HG02884 (cell line): ENCODE measurements around the gene GTF2H4.
"Not testable (repeated sequence)": the region's sequence is repeated elsewhere in the genome, so short reads cannot be mapped to it uniquely, and the experiment has no call there.

Experiments
- ATAC-seq: cut with Tn5 transposase; IDR thresholded peaks from one replicate; pipeline ENCODE4 v1.9.1; 2021; ENCODE audit warnings: mild to moderate bottlenecking, moderate library complexity; ENCODE audit not compliant: unreplicated experiment

GTF2H4 gene

GRCh38 chr6:30907758-30908591, at the start of gene GTF2H4:
GTF2H4 (plus strand) TSS chr6:30908207.
- peak; percentile 83 for ATAC-seq

- not testable (repeated sequence) for ATAC-seq
These were observed 48.3 kb upstream of the GTF2H4 start for GRCh38 chr6:30859726-30860125.

DNA sequence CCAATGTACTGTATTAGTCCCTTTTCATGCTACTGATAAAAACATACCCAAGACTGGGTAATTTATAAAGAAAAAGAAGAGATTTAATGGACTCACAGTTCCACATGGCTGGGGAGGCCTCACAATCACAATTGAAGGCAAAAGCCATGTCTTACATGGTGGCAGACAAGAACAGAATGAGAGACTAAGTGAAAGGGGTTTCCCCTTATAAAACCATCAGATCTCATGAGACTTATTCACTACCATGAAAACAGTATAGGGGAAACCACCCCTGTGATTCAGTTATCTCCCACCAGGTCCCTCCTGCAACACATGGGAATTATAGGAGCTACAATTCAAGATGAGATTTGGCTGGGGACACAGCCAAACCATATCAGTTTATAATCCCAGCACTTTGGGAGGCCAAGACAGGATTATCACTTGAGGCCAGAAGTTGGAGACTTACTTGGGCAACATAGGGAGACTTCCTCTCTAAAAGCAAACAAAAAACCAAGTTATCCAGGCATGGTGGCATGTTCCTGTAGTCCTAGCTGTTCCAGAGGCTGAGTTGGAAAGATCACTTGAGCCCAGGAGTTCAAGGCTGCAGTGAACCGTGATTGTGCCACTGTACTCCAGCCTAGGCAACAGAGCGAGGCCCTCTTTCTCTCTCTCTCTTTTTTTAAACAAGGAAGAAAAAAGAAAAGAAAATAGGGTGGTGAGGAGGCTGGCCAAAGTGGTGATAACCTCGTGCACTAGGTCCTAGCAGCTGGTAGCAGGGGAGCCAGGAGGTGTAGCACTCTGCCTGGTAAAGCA, 46.6 kb upstream of the GTF2H4 start:
- ATAC-seq = no peak

GRCh38 chr6:30862156-30862875, 45.7 kb upstream of the GTF2H4 start:
- ATAC-seq = no peak

DNA sequence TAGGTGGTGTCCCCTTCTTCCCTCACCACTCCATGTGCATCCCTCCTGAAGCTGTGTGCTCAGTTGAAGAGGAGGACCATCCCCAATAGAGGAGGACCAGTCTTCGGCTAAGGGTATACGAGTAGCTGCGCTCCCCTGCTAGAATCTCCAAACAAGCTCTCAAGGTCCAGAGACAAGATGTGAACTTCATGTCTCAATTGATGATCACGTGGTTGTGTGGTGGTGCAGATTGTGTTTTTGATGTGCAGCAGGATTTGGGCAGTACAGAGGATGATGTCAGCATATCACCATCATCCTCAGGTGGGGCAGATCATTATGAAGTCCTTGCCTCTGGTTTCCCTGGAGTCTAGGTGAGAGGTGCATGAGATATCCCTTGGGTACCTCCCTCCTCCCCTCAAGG, 43.7 kb upstream of the GTF2H4 start:
- no peak for ATAC-seq

DNA sequence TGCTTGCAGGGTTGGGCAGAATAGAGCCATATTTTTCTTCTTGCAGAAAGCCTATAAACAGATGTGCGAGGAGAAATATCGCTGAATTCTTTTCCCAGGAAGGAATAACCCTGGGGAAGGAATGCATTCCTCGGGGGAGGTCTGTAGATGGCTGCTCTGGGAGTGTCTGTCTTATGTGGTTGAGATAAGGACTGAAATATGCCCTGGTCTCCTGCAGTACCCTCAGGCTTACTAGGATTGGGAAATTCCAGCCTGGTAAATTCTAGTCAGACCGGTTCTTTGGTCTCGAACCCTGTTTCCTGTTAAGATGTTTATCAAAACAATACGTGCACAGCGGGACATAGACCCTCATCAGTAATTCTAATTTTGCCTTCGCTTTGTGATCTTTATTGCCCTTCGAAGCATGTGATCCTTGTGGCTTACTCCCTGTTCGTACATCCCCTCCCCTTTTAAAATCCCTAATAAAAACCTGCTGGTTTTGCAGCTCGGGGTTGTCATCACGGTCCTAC, 38.7 kb upstream of the GTF2H4 start:
- not testable (repeated sequence) for ATAC-seq

DNA sequence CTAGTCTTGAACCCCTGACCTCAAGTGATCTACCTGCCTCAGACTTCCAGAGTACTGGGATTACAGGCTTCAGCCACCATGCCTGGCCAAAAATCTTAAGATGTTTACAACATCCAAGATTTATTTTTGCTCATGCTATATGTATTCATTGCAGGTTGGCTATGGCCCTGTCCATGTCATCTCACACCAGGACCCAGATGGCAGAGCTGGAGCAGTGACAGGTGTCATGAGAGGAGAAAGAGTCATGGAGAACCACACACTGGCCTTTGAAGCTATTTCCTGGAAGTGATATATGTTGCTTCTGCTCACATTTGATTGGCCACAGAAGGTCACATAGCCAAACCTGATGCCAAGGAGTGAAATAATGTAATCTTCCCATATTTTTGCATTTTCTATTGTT, 37.5 kb upstream of the GTF2H4 start:
- no peak for ATAC-seq

DNA sequence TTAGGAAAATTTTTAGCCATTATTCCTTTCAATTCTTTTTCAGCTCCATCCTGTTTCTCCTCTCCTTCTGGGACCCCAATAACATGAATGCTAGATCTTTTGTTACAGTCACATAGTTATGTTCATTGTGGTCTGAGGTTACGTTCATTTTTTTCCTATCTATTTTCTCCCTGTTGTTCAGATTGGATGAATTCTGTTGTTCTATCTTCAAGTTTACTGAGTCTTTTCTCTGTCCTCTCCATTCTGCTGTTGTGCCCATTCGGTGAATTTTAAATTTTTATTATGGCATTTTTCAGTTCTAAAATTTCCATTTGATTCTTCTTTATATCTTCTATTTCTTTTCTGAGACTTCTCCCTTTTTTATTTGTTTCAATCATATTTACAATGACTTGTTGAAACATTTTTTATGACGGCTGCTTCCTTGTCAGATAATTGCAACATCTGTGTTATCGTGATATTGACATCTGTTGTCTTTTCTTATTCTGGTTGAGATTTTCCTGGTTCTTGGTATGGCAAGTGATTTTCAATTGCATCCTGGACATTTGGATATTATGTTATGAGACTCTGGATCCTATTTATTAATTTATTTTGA, 36.3 kb upstream of the GTF2H4 start:
- no peak for ATAC-seq

DNA sequence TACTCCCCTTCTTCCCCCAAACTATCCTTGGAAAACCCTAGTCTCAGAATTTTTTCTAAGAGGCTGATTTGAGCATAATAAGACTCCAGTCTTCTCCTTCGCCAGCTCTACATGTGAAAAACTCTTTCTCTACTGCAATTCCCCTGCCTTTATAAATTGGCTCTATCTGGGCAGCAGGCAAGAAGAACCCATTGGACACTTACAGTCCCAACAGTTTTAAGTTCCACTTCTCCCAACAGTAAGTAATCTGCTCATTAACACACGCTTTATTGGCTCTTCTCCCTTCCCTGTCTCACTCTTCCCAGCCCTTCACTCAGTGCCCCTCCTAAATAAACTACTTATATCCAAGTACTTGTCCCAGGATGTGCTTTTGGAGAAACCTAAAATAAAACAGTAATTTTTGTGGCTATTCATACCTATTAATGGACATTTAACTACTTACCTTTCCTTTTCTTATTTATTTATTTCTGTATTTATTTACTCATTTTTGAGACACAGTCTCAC, 34.8 kb upstream of the GTF2H4 start:
- ATAC-seq = no peak

- not testable (repeated sequence) for ATAC-seq
These were observed 34.2 kb upstream of the GTF2H4 start for GRCh38 chr6:30873795-30874194.

- no peak for ATAC-seq
These were observed 32.6 kb upstream of the GTF2H4 start for GRCh38 chr6:30875244-30876038.

DNA sequence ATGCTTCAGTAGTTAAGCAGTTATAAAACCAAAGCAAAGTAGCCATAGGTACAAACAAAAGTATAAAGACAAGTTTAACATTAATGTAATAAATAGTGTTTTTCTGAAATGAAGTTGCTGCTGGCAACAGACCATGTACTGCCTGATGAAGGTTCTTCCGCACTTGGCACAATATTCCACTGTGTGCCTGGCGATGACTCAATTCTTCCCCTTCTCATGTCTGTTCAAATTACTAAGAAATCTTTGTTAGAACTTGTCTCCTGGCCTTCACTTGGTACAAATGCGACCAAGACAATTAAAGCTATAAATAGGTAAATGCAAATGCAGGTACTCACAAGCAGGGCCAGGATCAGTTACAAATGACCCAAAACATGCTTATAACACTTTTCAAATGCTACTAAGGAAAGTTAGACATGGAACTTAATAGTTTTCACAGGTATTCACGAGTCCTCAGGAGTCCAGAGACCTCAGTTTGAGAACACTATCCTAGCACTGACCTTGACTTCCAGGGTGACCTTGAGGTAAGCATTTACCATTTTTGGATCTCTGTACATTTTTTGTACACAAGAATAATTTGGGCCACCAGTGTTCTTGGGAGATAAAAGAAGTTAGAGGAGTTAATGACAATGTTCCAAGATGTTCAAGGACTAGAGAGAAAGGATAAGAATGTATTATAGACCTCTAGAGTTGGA, 31.8 kb upstream of the GTF2H4 start:
- ATAC-seq = no peak

DNA sequence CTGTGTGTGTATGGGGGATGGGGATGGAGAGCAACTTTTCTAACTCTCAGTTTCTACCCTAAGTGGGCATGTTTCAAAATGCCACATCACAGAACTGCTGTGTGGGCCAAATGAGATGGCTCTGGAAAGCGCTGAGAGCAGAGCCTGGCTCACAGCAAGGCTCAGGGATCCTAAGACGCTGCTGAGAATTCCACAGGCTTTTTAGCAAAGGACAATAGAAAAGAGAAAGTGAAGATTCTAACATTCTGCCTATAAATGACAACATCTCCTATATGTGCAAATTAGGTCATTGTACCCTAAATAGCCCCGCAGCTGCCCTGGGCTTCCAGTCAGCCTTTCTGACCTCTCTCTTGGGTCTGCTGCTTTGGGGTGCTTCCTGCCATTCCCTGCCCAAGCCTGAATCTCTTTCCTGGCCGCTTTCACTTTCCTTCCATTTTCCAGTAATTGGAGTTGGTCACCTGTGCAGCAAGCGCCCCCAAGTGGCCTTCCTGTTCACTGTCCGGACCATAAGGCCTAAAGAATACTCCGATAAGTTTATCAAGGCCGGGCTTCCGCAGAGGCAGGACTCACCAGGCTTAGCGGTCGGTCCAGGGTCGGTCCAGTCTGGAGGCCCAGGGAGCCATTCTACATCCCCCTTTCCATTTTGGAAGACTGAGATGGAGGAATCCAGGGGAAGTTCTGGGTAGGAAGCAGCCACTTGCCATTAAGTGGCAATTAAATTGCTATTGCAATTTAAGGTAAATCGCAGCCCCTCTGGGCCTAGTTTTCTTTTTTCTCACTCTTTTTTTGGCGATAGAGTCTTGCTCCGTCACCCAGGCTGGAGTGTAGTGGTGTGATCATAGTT, 30.4 kb upstream of the GTF2H4 start:
- ATAC-seq = no peak

DNA sequence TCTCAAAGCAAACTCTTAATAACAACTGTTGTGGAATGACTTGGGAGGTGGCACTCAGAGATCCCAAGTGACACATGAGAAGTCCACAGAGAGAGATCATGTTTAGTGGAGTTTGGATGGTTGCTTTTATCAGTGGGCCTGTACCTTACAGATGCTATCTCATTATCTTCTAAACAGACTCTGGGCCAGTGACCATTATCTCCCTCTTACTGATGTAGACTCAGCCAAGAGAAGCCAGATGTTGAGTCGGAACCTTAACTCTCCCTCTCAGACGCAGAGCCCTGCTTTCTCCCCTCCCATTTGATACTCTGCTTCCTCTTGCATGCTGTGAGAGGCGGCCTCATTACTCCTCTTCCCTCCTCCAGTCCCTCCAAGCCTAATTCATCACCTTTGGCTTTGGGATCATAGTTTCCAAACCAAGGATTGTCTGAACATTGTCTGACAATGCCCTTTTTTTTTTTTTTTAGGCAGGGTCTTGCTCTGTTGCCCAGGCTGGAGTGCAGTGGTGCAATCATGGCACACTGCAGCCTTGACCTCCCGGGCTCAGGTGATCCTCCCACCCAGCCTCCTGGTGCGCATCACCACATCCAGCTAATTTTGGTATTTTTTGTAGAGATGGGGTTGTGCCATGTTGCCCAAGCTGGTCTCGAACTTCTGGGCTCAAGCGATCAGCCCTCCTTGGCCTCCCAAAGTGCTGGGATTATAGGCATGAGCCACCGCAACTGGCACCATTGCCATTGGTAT, 28.2 kb upstream of the GTF2H4 start:
- ATAC-seq = no peak

DNA sequence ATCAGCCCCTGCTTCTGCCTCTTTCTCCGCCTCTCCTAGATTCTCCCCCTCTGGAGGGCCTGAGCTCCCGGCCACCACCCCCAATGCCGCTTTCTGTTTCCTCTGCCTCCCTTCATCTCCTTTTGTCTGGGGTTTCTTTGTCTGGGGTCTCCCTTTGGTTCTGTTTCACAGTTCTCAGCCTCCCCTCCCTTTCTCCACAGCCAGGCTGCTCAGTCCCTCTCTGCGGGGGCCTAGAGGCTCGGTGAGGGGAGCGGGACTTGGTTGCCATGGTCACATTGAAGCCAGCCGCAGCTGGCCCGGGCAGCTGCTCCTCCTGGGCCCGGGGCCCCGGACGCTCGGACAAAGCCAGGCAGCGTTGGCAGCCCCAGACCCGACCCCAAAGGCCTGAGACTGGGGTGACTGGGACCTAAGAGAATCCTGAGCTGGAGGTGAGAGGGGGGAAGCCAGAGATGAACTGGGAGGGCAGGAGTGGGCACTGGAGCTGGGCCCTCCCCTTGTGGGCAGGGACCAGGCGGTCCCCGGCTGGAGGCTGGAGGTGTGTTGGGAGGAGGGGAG, 27.2 kb upstream of the GTF2H4 start:
- no peak for ATAC-seq

- no peak for ATAC-seq
These were observed 26.4 kb upstream of the GTF2H4 start for GRCh38 chr6:30881392-30882203.
